HepG2 (cell line): ENCODE measurements around the gene SETD5. TPM values are rescaled to one million over a fixed set of nuclear protein-coding genes. Genes with fewer than 3 reads are reported as not detected.
A peak's percentile ranks its signal among the peaks of the same experiment; 100 is the strongest.

Source experiments
- FOXO1 ChIP-seq: sonication (generic); formaldehyde crosslinking; IDR thresholded peaks from 2 replicates; pipeline ENCODE4 v1.4.0; 2020; ENCODE audit warnings: missing genetic modification reagents
- PHF5A ChIP-seq: IDR thresholded peaks from one replicate; pipeline ENCODE4 v1.6.1; 2018; ENCODE audit warnings: low read depth, missing genetic modification reagents; ENCODE audit not compliant: unreplicated experiment
- TFE3 ChIP-seq: IDR thresholded peaks from 2 replicates; pipeline ENCODE4 v1.6.1; 2016
- THAP9 ChIP-seq: sonication (generic); formaldehyde crosslinking; IDR thresholded peaks from 2 replicates; pipeline ENCODE4; 2020; ENCODE audit warnings: missing genetic modification reagents, mild to moderate bottlenecking, borderline replicate concordance
- ZNF343 ChIP-seq: sonication (generic); formaldehyde crosslinking; IDR thresholded peaks from 2 replicates; pipeline ENCODE4 v1.4.0; 2020; ENCODE audit warnings: mild to moderate bottlenecking, missing genetic modification reagents
- ZNF441 ChIP-seq: sonication (generic); formaldehyde crosslinking; IDR thresholded peaks from 2 replicates; pipeline ENCODE4 v1.7.0; 2021; ENCODE audit warnings: missing genetic modification reagents, borderline replicate concordance
- ZNF510 ChIP-seq: sonication (generic); formaldehyde crosslinking; IDR thresholded peaks from 2 replicates; pipeline ENCODE4 v1.4.0; 2020; ENCODE audit warnings: low read depth, mild to moderate bottlenecking, missing genetic modification reagents
- ZSCAN21 ChIP-seq: sonication (generic); formaldehyde crosslinking; IDR thresholded peaks from 2 replicates; pipeline ENCODE4 v1.8.0; 2022; ENCODE audit warnings: mild to moderate bottlenecking, missing genetic modification reagents, moderate library complexity, borderline replicate concordance
- polyA plus RNA-seq, 8 experiments: library from polyadenylated mRNA; depleted of rRNA in 3 of 8; stranded (reverse) in 7 of 8; unstranded in 1 of 8; fragments of >200 nt; fragmentation: Illumina TruSeq in 4 of 8; extraction: Trizol in 4 of 8; gene quantifications; 2 replicates each; pipeline versions ENCODE4 v1.2.1 to v1.2.3, GENCODE V29; 2011 to 2016; ENCODE audit warnings: low read depth in 4 of 8, missing spikeins in 1 of 8, mixed read lengths in 1 of 8; ENCODE audit not compliant: insufficient read depth in 1 of 8
- total RNA-seq, 5 experiments: library from RNA; depleted of rRNA; stranded (reverse); fragments of >200 nt; fragmentation: Illumina TruSeq; extraction: Trizol; gene quantifications; 2 replicates each; pipeline ENCODE4 v1.2.3, GENCODE V29; 2016; ENCODE audit warnings: low read depth in 1 of 5

The SETD5 gene
- total and polyA plus RNA-seq, 2 of the 13 experiments (the other 11 are each of a cell fraction or from before 2014, with no cell fraction given) = 46.8 to 95.8 TPM

- TF ChIP-seq THAP9 (CRISPR knock-in tag) = peak; percentile 94
- peak; percentile 89 for TF ChIP-seq ZNF441
- peak; percentile 82; the same call in 1 of the 2 replicates for TF ChIP-seq ZNF343
- no peak for TF ChIP-seq PHF5A (CRISPR knock-in tag)
- peak; percentile 90 for TF ChIP-seq TFE3 (CRISPR knock-in tag)
- TF ChIP-seq ZNF510 = peak; percentile 78
- TF ChIP-seq ZSCAN21 = peak; percentile 65; the same call in 1 of the 2 replicates
- TF ChIP-seq FOXO1 (CRISPR knock-in tag) = 0 out of 2 replicates have a peak, but pooled peaks have one; percentile 10
Measured at GRCh38 chr3:9362731-9363530, 34.5 kb upstream of the SETD5 start, which contains the start of gene THUMPD3 (continued).
